Measurements from ENCODE around the gene VKORC1.

VKORC1 gene

DNA sequence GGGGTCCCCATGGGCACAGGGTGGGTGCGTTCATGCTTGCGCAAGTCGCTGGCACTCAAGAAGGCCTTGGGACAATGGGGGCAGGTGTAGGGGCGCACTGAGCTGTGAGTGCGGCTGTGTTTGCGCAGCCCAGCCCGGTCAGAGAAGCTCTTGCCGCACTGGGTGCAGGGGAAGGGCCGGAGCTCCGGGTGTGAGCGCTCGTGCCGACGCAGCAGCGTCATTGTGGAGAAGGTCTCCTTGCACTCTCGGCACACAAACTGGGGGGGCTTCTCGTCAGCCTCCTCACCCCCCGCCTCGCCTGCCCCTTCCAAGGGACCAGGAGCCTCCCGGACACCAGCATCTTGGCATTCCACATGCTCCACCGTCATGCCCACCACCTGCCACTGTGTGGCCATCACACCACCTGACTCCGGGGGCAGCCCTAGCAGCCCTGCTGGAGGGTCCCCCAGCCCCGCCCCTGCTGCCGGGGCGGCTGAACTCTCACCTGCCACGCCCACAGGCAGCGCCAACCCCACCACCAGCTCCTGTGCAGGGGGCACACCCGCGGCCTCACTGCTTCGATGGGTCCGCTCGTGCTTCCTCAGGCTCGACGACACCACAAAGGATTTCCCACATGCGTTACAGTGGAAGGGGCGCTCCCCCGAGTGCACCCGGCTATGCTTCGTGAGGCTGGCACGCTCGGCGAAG lies 33.3 kb downstream of the VKORC1 start:
- no peak for DNase-seq

DNA sequence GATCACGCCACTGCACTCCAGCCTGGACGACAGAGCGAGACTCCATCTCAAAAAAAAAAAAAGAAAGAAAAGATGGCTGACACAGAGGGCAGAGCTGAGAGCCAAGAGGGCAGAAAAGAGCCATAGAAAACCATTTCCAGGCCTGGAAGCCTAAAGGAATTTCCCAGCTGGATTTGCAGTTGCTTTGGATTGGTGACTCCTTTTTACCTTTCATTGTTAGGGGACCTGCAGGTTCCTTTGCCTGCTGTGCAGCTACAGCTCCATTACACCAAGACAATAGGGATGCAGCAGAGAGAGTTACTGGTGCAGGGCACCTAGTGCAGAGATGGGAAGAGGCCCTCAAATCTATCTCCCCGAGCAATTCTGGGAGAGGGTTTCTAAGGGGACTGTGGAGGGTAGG lies 39.0 kb downstream of the VKORC1 start:
- no peak for DNase-seq

DNA sequence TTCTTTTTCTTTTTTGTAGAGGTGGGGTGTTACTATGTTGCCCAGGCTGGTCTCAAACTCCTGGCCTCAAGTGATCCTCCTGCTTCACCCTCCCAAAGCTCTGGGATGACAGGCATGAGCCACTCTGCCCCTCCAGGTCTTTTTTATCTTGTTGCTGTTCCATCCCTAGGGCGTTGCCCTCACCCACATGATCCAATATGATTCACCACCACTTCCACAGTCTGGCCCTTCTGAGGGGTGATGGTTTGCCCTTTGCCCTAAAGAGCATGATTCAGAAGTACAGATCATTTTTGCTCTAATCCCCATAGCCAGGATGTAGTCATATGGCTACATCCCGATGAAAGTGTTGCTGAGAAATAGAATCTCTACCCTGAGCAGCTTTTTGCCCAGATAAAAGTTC lies 42.5 kb downstream of the VKORC1 start:
- DNase-seq: no peak

DNA sequence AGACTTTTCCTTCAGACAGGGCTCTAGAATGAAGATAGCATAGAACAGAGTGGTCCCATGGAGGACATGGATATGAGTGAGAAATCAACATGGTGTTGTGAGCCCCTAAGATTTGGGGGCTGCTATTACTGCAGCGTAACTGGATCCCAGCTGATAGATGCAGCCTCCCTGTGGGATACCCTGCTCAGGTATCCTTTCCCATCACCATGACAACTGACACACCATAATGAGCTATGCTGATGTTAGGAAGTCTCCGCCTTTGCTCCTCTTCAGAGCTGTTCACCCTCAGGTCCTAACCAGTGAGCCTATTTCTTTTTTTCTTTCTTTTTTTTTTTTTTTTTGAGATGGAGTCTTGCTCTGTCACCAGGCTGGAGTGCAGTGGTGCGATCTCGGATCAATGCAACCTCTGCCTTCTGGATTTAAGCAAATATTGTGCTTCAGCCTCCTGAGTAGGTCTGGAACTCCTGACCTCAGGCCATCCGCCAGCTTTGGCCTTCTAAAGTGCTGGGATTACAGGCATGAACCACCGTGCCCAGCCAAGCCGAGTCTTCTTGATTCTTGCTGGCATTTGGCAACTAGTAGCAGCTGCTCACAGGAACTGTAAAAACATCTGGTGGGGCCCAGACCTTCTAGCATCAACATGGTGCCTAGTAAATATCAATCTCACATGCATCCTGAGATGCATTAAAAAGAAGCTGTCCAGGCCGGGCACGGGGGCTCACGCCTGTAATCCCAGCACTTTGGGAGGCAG lies 44.1 kb downstream of the VKORC1 start:
- DNase-seq: no peak

DNA sequence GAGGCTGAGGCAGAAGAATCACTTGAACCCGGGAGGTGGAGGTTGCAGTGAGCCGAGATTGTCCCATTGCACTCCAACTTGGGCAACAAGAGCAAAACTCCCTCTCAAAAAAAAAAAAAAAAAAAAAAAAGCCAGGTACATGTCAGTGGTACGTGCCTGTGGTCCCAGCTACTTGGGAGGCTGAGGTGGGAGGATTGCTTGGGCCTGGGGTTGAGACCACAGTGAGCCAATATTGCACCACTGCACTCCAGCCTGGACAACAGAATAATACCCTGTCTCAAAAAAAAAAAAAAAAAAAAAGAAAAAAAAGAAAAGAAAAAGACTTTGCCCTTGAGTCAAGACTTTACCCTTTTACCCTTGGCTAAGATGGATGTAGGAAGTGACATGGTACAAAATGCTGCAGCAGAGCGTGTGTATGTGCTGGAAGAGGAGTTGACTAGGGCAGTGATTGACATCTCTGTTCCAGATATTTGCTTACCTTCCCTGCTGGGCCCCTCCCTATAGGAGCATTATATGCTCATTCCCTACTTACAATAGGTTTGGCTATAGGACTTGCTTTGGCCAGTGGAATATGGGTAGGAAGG lies 50.6 kb downstream of the VKORC1 start:
- DNase-seq: no peak

DNA sequence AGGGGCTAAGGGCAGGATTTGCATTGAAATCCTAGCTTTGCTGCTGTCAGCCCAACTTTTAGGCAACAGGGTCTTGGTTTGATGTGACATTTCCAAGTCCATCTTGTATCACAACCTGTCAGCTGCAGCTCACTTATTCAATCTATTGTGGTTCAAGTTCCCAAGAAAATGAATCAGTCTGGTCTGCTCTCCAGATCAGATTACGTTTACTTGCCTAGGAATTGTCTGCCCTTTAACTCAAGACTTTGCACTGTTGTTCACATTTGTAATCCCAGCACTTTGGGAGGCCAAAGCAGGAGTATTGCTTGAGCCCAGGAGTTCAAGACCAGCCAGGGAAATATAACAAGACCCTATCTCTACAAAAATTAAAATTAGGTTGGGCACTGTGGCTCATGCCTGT lies 51.2 kb downstream of the VKORC1 start:
- DNase-seq: no peak

DNA sequence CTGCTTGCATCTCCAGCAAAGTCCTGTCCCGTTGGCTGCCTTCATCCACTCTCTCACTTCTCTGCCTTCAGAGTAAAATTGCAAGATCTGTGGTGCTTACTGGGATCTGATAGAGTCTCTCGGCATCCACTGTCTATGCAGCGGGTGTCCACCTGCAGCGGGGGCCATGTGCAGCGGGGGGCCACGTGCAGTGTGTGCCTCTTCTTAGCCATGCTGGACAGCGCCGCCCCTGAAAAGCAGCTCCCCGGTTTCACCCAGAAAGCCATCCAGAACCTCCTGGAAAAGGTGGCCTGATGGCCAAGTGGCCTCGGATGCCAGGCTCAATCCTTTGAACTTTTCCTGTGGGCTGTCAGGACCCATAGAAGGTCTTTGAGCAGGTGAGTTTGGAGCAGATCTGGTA lies 51.7 kb downstream of the VKORC1 start:
- DNase-seq: no peak
